PFSK-1 (cell line): ENCODE data around the gene ITPRIPL2.

Source experiments
- POLR2AphosphoS5 ChIP-seq: IDR thresholded peaks from 2 replicates; pipeline ENCODE4 v1.6.1; 2012; ENCODE audit warnings: low read depth, mild to moderate bottlenecking, control low read depth, low read length, moderate library complexity
- REST ChIP-seq, 2 experiments: IDR thresholded peaks; 2 replicates each; pipeline versions ENCODE4 v1.6.1 to v1.8.0; 2011 to 2012; ENCODE audit warnings: low read depth in 2 of 2, low read length in 2 of 2, control low read depth in 1 of 2, inconsistent platforms in 1 of 2, mild to moderate bottlenecking in 1 of 2, moderate library complexity in 1 of 2; ENCODE audit not compliant: insufficient read depth in 1 of 2
- SIN3A ChIP-seq: IDR thresholded peaks from 2 replicates; pipeline ENCODE4 v1.6.1; 2012; ENCODE audit warnings: mild to moderate bottlenecking, low read length, moderate library complexity, borderline replicate concordance; ENCODE audit not compliant: insufficient read depth
- TAF1 ChIP-seq: IDR thresholded peaks from 2 replicates; pipeline ENCODE4 v1.6.1; 2012; ENCODE audit warnings: low read length, control low read depth, borderline replicate concordance; ENCODE audit not compliant: insufficient read depth

- TF ChIP-seq REST (IDR thresholded peaks at IDR 0.05; ENCODE audit: insufficient read depth in 1 of 2, low read depth in 2 of 2, low read length in 2 of 2) (no peak), TAF1 (no peak), POLR2AphosphoS5 (no peak), SIN3A (no peak)
Observed at GRCh38 chr16:19153876-19154275, 40.1 kb downstream of the ITPRIPL2 start.
